Measurements from ENCODE around the gene PLPP6.

The PLPP6 gene

GRCh38 chr9:4622016-4622415, 40.1 kb upstream of the PLPP6 start:
- H3K27me3 ChIP-seq (ENCODE audit: control insufficient read depth in 3 of 3, insufficient read depth in 3 of 3, low read depth in 1 of 3, low read length in 3 of 3), result no peaks in the 10 kb centered on the region
- no peak overlapping the region for H3K4me3 ChIP-seq (ENCODE audit: low read length in 2 of 2)
- DNase-seq (ENCODE audit: low spot score), result no peak

GRCh38 chr9:4630836-4631235, 31.3 kb upstream of the PLPP6 start:
- no CpG with 5 or more reads among the region's 2 CpGs for WGBS, 2 donors (ENCODE audit: extremely low coverage in 2 of 2, insufficient read length in 2 of 2, insufficient replicate concordance in 1 of 2)
- no peaks in the 10 kb centered on the region for H3K9me3 ChIP-seq (replicated peaks in 1 of 2; ENCODE audit: control insufficient read depth in 2 of 2, insufficient read depth in 1 of 2, low read depth in 1 of 2, low read length in 2 of 2)

More at GRCh38 chr9:4622016-4622415, 40.1 kb upstream of the PLPP6 start:
- WGBS, 2 donors (ENCODE audit: extremely low coverage in 2 of 2, insufficient read length in 2 of 2, insufficient replicate concordance in 1 of 2), result no CpG with 5 or more reads among the region's 10 CpGs
- H3K4ac ChIP-seq (ENCODE audit: low read length), result no peak overlapping the region
- peaks cover 8 to 15% of the 10 kb centered on the region in 2 donors for H3K4me1 ChIP-seq (ENCODE audit: control insufficient read depth in 2 of 2, insufficient read depth in 1 of 2, low read depth in 1 of 2, low read length in 2 of 2)
- H3K18ac ChIP-seq (ENCODE audit: low read length), result peak overlapping the region; percentile 13
- H2AK5ac ChIP-seq (ENCODE audit: low read depth, low read length), result no peak overlapping the region
- no peak overlapping the region for H4K91ac ChIP-seq (ENCODE audit: low read depth, low read length, poor library complexity)
- H2BK120ac ChIP-seq (ENCODE audit: low read depth, low read length), result no peak overlapping the region
- H3K9me3 ChIP-seq (replicated peaks in 1 of 2; ENCODE audit: control insufficient read depth in 2 of 2, insufficient read depth in 1 of 2, low read depth in 1 of 2, low read length in 2 of 2), result no peaks in the 10 kb centered on the region
- H2BK15ac ChIP-seq (ENCODE audit: low read length), result no peak overlapping the region
- no peak overlapping the region for H3K9ac ChIP-seq (ENCODE audit: low read depth, low read length, poor library complexity)
- peak overlapping the region; percentile 66 for H2AFZ ChIP-seq (ENCODE audit: low read length)
- H3K14ac ChIP-seq (ENCODE audit: low read length), result no peak overlapping the region
- no peak overlapping the region for H3K27ac ChIP-seq (replicated peaks; ENCODE audit: low read length)
- H2BK12ac ChIP-seq (ENCODE audit: low read length), result no peak overlapping the region
- H3K79me1 ChIP-seq (ENCODE audit: low read depth, low read length), result no peaks in the 10 kb centered on the region
- H4K8ac ChIP-seq (ENCODE audit: low read depth, low read length), result no peak overlapping the region
- no peaks in the 10 kb centered on the region for H3K36me3 ChIP-seq (replicated peaks in 1 of 2; ENCODE audit: control insufficient read depth in 2 of 2, insufficient read depth in 2 of 2, low read length in 2 of 2)
- no peak overlapping the region for H3K23ac ChIP-seq (ENCODE audit: low read depth, low read length, poor library complexity)
- H2BK5ac ChIP-seq (ENCODE audit: low read length), result no peak overlapping the region
- H3K4me2 ChIP-seq (ENCODE audit: insufficient read depth, low read length, poor library complexity, severe bottlenecking), result no peak overlapping the region

GRCh38 chr9:4638968-4639367, 23.1 kb upstream of the PLPP6 start:
- DNase-seq (ENCODE audit: low spot score), result no peak
- Histone ChIP-seq H3K27me3 (ENCODE audit: control insufficient read depth in 3 of 3, insufficient read depth in 3 of 3, low read depth in 1 of 3, low read length in 3 of 3) (no peaks in the 10 kb centered on the region), H3K9ac (ENCODE audit: low read depth, low read length, poor library complexity) (no peak overlapping the region), H3K27ac (replicated peaks; ENCODE audit: low read length) (no peak overlapping the region), H4K8ac (ENCODE audit: low read depth, low read length) (no peak overlapping the region), H3K14ac (ENCODE audit: low read length) (no peak overlapping the region), H3K9me3 (replicated peaks in 1 of 2; ENCODE audit: control insufficient read depth in 2 of 2, insufficient read depth in 1 of 2, low read depth in 1 of 2, low read length in 2 of 2) (no peaks in the 10 kb centered on the region), H2BK120ac (ENCODE audit: low read depth, low read length) (no peak overlapping the region), H3K4me2 (ENCODE audit: insufficient read depth, low read length, poor library complexity, severe bottlenecking) (no peak overlapping the region), H3K4ac (ENCODE audit: low read length) (no peak overlapping the region), H2AK5ac (ENCODE audit: low read depth, low read length) (no peak overlapping the region), H3K79me1 (ENCODE audit: low read depth, low read length) (no peaks in the 10 kb centered on the region), H3K18ac (ENCODE audit: low read length) (no peak overlapping the region), H3K23ac (ENCODE audit: low read depth, low read length, poor library complexity) (no peak overlapping the region), H3K4me3 (ENCODE audit: low read length in 2 of 2) (no peak overlapping the region), H2BK15ac (ENCODE audit: low read length) (no peak overlapping the region), H2BK12ac (ENCODE audit: low read length) (no peak overlapping the region), H3K36me3 (replicated peaks in 1 of 2; ENCODE audit: control insufficient read depth in 2 of 2, insufficient read depth in 2 of 2, low read length in 2 of 2) (no peaks in the 10 kb centered on the region), H3K4me1 (ENCODE audit: control insufficient read depth in 2 of 2, insufficient read depth in 1 of 2, low read depth in 1 of 2, low read length in 2 of 2) (no peaks in the 10 kb centered on the region), H2AFZ (ENCODE audit: low read length) (no peak overlapping the region), H2BK5ac (ENCODE audit: low read length) (no peak overlapping the region), H4K91ac (ENCODE audit: low read depth, low read length, poor library complexity) (no peak overlapping the region)
- no CpG with 5 or more reads among the region's 3 CpGs for WGBS, 2 donors (ENCODE audit: extremely low coverage in 2 of 2, insufficient read length in 2 of 2, insufficient replicate concordance in 1 of 2)

More at GRCh38 chr9:4630836-4631235, 31.3 kb upstream of the PLPP6 start:
- H2BK5ac ChIP-seq (ENCODE audit: low read length), result no peak overlapping the region
- no peak overlapping the region for H3K4ac ChIP-seq (ENCODE audit: low read length)
- H2BK15ac ChIP-seq (ENCODE audit: low read length), result no peak overlapping the region
- no peaks in the 10 kb centered on the region for H3K36me3 ChIP-seq (replicated peaks in 1 of 2; ENCODE audit: control insufficient read depth in 2 of 2, insufficient read depth in 2 of 2, low read length in 2 of 2)
- no peak overlapping the region for H3K14ac ChIP-seq (ENCODE audit: low read length)
- H3K79me1 ChIP-seq (ENCODE audit: low read depth, low read length), result no peaks in the 10 kb centered on the region
- H2AK5ac ChIP-seq (ENCODE audit: low read depth, low read length), result no peak overlapping the region
- no peak overlapping the region for H2BK120ac ChIP-seq (ENCODE audit: low read depth, low read length)
- H3K4me2 ChIP-seq (ENCODE audit: insufficient read depth, low read length, poor library complexity, severe bottlenecking), result no peak overlapping the region
- no peak overlapping the region for H2BK12ac ChIP-seq (ENCODE audit: low read length)
- H2AFZ ChIP-seq (ENCODE audit: low read length), result no peak overlapping the region
- no peak for DNase-seq (ENCODE audit: low spot score)
- no peak overlapping the region for H3K18ac ChIP-seq (ENCODE audit: low read length)
- H3K4me3 ChIP-seq (ENCODE audit: low read length in 2 of 2), result no peak overlapping the region
- peaks cover 0 to 2% of the 10 kb centered on the region in 2 donors for H3K4me1 ChIP-seq (ENCODE audit: control insufficient read depth in 2 of 2, insufficient read depth in 1 of 2, low read depth in 1 of 2, low read length in 2 of 2)
- no peaks in the 10 kb centered on the region for H3K27me3 ChIP-seq (ENCODE audit: control insufficient read depth in 3 of 3, insufficient read depth in 3 of 3, low read depth in 1 of 3, low read length in 3 of 3)
- H3K9ac ChIP-seq (ENCODE audit: low read depth, low read length, poor library complexity), result no peak overlapping the region
- H4K91ac ChIP-seq (ENCODE audit: low read depth, low read length, poor library complexity), result no peak overlapping the region
- no peak overlapping the region for H3K27ac ChIP-seq (replicated peaks; ENCODE audit: low read length)
- H4K8ac ChIP-seq (ENCODE audit: low read depth, low read length), result no peak overlapping the region
- no peak overlapping the region for H3K23ac ChIP-seq (ENCODE audit: low read depth, low read length, poor library complexity)

- Histone ChIP-seq H3K4ac (ENCODE audit: low read length) (no peak overlapping the region), H3K4me2 (ENCODE audit: insufficient read depth, low read length, poor library complexity, severe bottlenecking) (no peak overlapping the region), H3K9me3 (replicated peaks in 1 of 2; ENCODE audit: control insufficient read depth in 2 of 2, insufficient read depth in 1 of 2, low read depth in 1 of 2, low read length in 2 of 2) (no peaks in the 10 kb centered on the region), H3K9ac (ENCODE audit: low read depth, low read length, poor library complexity) (no peak overlapping the region), H3K23ac (ENCODE audit: low read depth, low read length, poor library complexity) (no peak overlapping the region), H2AFZ (ENCODE audit: low read length) (no peak overlapping the region), H3K27ac (replicated peaks; ENCODE audit: low read length) (no peak overlapping the region), H2BK12ac (ENCODE audit: low read length) (no peak overlapping the region), H3K27me3 (ENCODE audit: control insufficient read depth in 3 of 3, insufficient read depth in 3 of 3, low read depth in 1 of 3, low read length in 3 of 3) (no peaks in the 10 kb centered on the region), H2BK5ac (ENCODE audit: low read length) (no peak overlapping the region), H2AK5ac (ENCODE audit: low read depth, low read length) (no peak overlapping the region), H3K4me3 (ENCODE audit: low read length in 2 of 2) (no peak overlapping the region), H4K8ac (ENCODE audit: low read depth, low read length) (no peak overlapping the region), H2BK120ac (ENCODE audit: low read depth, low read length) (no peak overlapping the region), H3K14ac (ENCODE audit: low read length) (no peak overlapping the region), H3K36me3 (replicated peaks in 1 of 2; ENCODE audit: control insufficient read depth in 2 of 2, insufficient read depth in 2 of 2, low read length in 2 of 2) (no peaks in the 10 kb centered on the region), H3K4me1 (ENCODE audit: control insufficient read depth in 2 of 2, insufficient read depth in 1 of 2, low read depth in 1 of 2, low read length in 2 of 2) (no peaks in the 10 kb centered on the region), H2BK15ac (ENCODE audit: low read length) (no peak overlapping the region), H3K79me1 (ENCODE audit: low read depth, low read length) (no peaks in the 10 kb centered on the region), H3K18ac (ENCODE audit: low read length) (no peak overlapping the region), H4K91ac (ENCODE audit: low read depth, low read length, poor library complexity) (no peak overlapping the region)
- no peak for DNase-seq (ENCODE audit: low spot score)
- WGBS, 2 donors (ENCODE audit: extremely low coverage in 2 of 2, insufficient read length in 2 of 2, insufficient replicate concordance in 1 of 2), result no CpG with 5 or more reads among the region's 2 CpGs
These were observed 22.7 kb upstream of the PLPP6 start for GRCh38 chr9:4639420-4639819.
